Chondrocyte (in vitro differentiated cells): ENCODE data around the gene PRM1. TPM values are rescaled to one million over a fixed set of nuclear protein-coding genes. Genes with fewer than 3 reads are reported as not detected.

Source experiments
- DNase-seq: peaks from one replicate; pipeline ENCODE4 v3.0.0; 2021; ENCODE audit warnings: mixed read lengths, low spot score
- H3K27ac Mint-ChIP-seq: one replicate; pipeline ENCODE4 v1.8.0; 2021; ENCODE audit warnings: mild to moderate bottlenecking, moderate library complexity, mixed read lengths; ENCODE audit not compliant: unreplicated experiment
- H3K27me3 Mint-ChIP-seq: 2 replicates; pipeline ENCODE4 v1.8.0; 2021; ENCODE audit warnings: low read depth, mixed read lengths
- H3K36me3 Mint-ChIP-seq: 2 replicates; pipeline ENCODE4 v1.8.0; 2021; ENCODE audit warnings: low read depth, mixed read lengths
- H3K4me1 Mint-ChIP-seq: 2 replicates; pipeline ENCODE4 v1.8.0; 2021; ENCODE audit warnings: low read depth, mild to moderate bottlenecking, mixed read lengths
- H3K4me3 Mint-ChIP-seq: one replicate; pipeline ENCODE4 v1.8.0; 2021; ENCODE audit warnings: mild to moderate bottlenecking, moderate library complexity, mixed read lengths; ENCODE audit not compliant: unreplicated experiment
- H3K9me3 Mint-ChIP-seq: 2 replicates; pipeline ENCODE4 v1.8.0; 2021; ENCODE audit warnings: low read depth, mixed read lengths
- total RNA-seq: library from RNA; stranded (reverse); gene quantifications from 3 replicates; pipeline ENCODE4 v1.2.1, GENCODE V29; 2021
- TF ChIP-seq, protein P1 (sequence below): fragments of 200-600 bp; sonication (generic); IDR thresholded peaks from 2 replicates; pipeline ENCODE4 v1.5.0; 2021; ENCODE audit warnings: antibody characterized with exemption, mild to moderate bottlenecking, moderate library complexity

Gene PRM1
- total RNA-seq, 1 donor from 2014 or later = not detected

- H3K4me1 Mint-ChIP-seq = no peaks in the 10 kb centered on the region
- no peak overlapping the region for H3K27ac Mint-ChIP-seq
- TF ChIP-seq, protein P1, sequence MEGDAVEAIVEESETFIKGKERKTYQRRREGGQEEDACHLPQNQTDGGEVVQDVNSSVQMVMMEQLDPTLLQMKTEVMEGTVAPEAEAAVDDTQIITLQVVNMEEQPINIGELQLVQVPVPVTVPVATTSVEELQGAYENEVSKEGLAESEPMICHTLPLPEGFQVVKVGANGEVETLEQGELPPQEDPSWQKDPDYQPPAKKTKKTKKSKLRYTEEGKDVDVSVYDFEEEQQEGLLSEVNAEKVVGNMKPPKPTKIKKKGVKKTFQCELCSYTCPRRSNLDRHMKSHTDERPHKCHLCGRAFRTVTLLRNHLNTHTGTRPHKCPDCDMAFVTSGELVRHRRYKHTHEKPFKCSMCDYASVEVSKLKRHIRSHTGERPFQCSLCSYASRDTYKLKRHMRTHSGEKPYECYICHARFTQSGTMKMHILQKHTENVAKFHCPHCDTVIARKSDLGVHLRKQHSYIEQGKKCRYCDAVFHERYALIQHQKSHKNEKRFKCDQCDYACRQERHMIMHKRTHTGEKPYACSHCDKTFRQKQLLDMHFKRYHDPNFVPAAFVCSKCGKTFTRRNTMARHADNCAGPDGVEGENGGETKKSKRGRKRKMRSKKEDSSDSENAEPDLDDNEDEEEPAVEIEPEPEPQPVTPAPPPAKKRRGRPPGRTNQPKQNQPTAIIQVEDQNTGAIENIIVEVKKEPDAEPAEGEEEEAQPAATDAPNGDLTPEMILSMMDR = no peak
- DNase-seq = no peak
- no peaks in the 10 kb centered on the region for H3K9me3 Mint-ChIP-seq
- no peaks in the 10 kb centered on the region for H3K27me3 Mint-ChIP-seq
- H3K36me3 Mint-ChIP-seq = no peaks in the 10 kb centered on the region
- H3K4me3 Mint-ChIP-seq = no peak overlapping the region
Observed at GRCh38 chr16:11234884-11235702, 46.0 kb downstream of the PRM1 start.

GRCh38 chr16:11233727-11234376 is 47.3 kb downstream of the PRM1 start:
- Mint-ChIP-seq H3K36me3 (no peaks in the 10 kb centered on the region), H3K27me3 (peaks cover 2% of the 10 kb centered on the region), H3K4me3 (no peak overlapping the region), H3K4me1 (no peaks in the 10 kb centered on the region), H3K27ac (no peak overlapping the region), H3K9me3 (no peaks in the 10 kb centered on the region)
- DNase-seq = no peak
- TF ChIP-seq, protein P1 = no peak

GRCh38 chr16:11232852-11233726 is 48.0 kb downstream of the PRM1 start:
- Mint-ChIP-seq H3K4me1 (no peaks in the 10 kb centered on the region), H3K4me3 (no peak overlapping the region), H3K9me3 (no peaks in the 10 kb centered on the region), H3K27ac (no peak overlapping the region), H3K36me3 (no peaks in the 10 kb centered on the region), H3K27me3 (peaks cover 2% of the 10 kb centered on the region)
- DNase-seq = no peak
- TF ChIP-seq, protein P1 = no peak

- TF ChIP-seq, protein P1 = no peak
- Mint-ChIP-seq H3K36me3 (no peaks in the 10 kb centered on the region), H3K27me3 (peaks cover 2% of the 10 kb centered on the region), H3K4me3 (no peak overlapping the region), H3K9me3 (no peaks in the 10 kb centered on the region), H3K27ac (no peak overlapping the region), H3K4me1 (no peaks in the 10 kb centered on the region)
- no peak for DNase-seq
Observed at GRCh38 chr16:11232302-11232851, 48.8 kb downstream of the PRM1 start.
